Activated CD8-positive, alpha-beta T cell treated with anti-CD3 and anti-CD28 coated beads for 36 hours (primary cell): ENCODE results near the gene FAM114A2. TPM values are rescaled to one million over a fixed set of nuclear protein-coding genes. Genes with fewer than 3 reads are reported as not detected.

ENCODE experiments used
- ATAC-seq: fragments of 200-7000 bp; cut with Tn5 transposase; one replicate; pipeline ENCODE4 v1.10.0; 2021; ENCODE audit warnings: mild to moderate bottlenecking, moderate library complexity
- CTCF ChIA-PET: fragments of 350-600 bp; sonication (Branson Sonifier 250); formaldehyde crosslinking; loops from one replicate; lab custom pipeline; 2021; ENCODE audit warnings: antibody characterized with exemption; lab: Charles Lee
- POLR2A ChIA-PET: fragments of 350-600 bp; sonication (Branson Sonifier 250); formaldehyde crosslinking; loops from one replicate; lab custom pipeline; 2021; ENCODE audit warnings: antibody characterized with exemption; lab: Charles Lee
- DNase-seq: peaks from one replicate; pipeline ENCODE4 v3.0.0-alpha.2; 2020
- H3K27ac Mint-ChIP-seq: one replicate; pipeline ENCODE4 v1.8.0; 2021; ENCODE audit warnings: mild to moderate bottlenecking, mixed read lengths
- H3K27me3 Mint-ChIP-seq: one replicate; pipeline ENCODE4 v1.8.0; 2021; ENCODE audit warnings: mixed read lengths
- H3K36me3 Mint-ChIP-seq: one replicate; pipeline ENCODE4 v1.8.0; 2021; ENCODE audit warnings: low read depth, mixed read lengths
- H3K4me1 Mint-ChIP-seq: one replicate; pipeline ENCODE4 v1.8.0; 2021; ENCODE audit warnings: low read depth, mixed read lengths
- H3K4me3 Mint-ChIP-seq: one replicate; pipeline ENCODE4 v1.8.0; 2021; ENCODE audit warnings: mild to moderate bottlenecking, moderate library complexity, mixed read lengths
- H3K9me3 Mint-ChIP-seq: one replicate; pipeline ENCODE4 v1.8.0; 2021; ENCODE audit warnings: mixed read lengths
- CTCF ChIP-seq: fragments of 200-600 bp; IDR thresholded peaks from one replicate; pipeline ENCODE4 v1.8.0; 2022; ENCODE audit warnings: antibody characterized with exemption, mild to moderate bottlenecking
- intact Hi-C: fragments of 100-400 bp; cut with micrococcal nuclease; formaldehyde crosslinking; loops from one replicate; pipeline ENCODE4 v1.10.0; 2022
- total RNA-seq, 2 experiments: library from RNA; stranded (reverse); gene quantifications; one replicate each; pipeline ENCODE4 v1.2.3, GENCODE V29; 2021

The FAM114A2 gene
- total RNA-seq, 2 experiments from 2014 or later = 25.6 to 26.9 TPM

GRCh38 chr5:154084062-154084639 is 45.4 kb upstream of the FAM114A2 start:
- no peak for DNase-seq
- H3K36me3 Mint-ChIP-seq = no peaks in the 10 kb centered on the region
- ATAC-seq = no peak
- H3K27ac Mint-ChIP-seq = no peak overlapping the region
- CTCF ChIA-PET = no interaction called here
- no peaks in the 10 kb centered on the region for H3K9me3 Mint-ChIP-seq
- TF ChIP-seq CTCF = no peak
- POLR2A ChIA-PET = no interaction called here
- peaks cover 3% of the 10 kb centered on the region for H3K27me3 Mint-ChIP-seq
- intact Hi-C loops = no loop called here
- H3K4me3 Mint-ChIP-seq = no peak overlapping the region
- no peaks in the 10 kb centered on the region for H3K4me1 Mint-ChIP-seq

GRCh38 chr5:154081246-154081645 is 42.5 kb upstream of the FAM114A2 start:
- no peaks in the 10 kb centered on the region for H3K27me3 Mint-ChIP-seq
- ChIA-PET CTCF (interaction anchor here (2.9 kb wide), 1 partner anchor 9 kb away, joined by 10 read pairs; no protein-coding TSS in a partner anchor), POLR2A (no interaction called here)
- no peaks in the 10 kb centered on the region for H3K9me3 Mint-ChIP-seq
- H3K27ac Mint-ChIP-seq = no peak overlapping the region
- intact Hi-C loops = no loop called here
- H3K36me3 Mint-ChIP-seq = no peaks in the 10 kb centered on the region
- no peak for TF ChIP-seq CTCF
- no peak overlapping the region for H3K4me3 Mint-ChIP-seq
- peaks cover under 1% of the 10 kb centered on the region for H3K4me1 Mint-ChIP-seq
- ATAC-seq (no peak), DNase-seq (no peak)

- ATAC-seq = no peak
- intact Hi-C loops = no loop called here
- H3K36me3 Mint-ChIP-seq = no peaks in the 10 kb centered on the region
- no peak overlapping the region for H3K27ac Mint-ChIP-seq
- TF ChIP-seq CTCF = no peak
- H3K9me3 Mint-ChIP-seq = no peaks in the 10 kb centered on the region
- no peak overlapping the region for H3K4me3 Mint-ChIP-seq
- ChIA-PET CTCF (interaction anchor here (0.8 to 4.7 kb wide), 3 partner anchors 102 to 326 kb away, joined by 3 to 31 read pairs (median 3); no protein-coding TSS in a partner anchor), POLR2A (no interaction called here)
- H3K4me1 Mint-ChIP-seq = peaks cover 7% of the 10 kb centered on the region
- DNase-seq = no peak
- no peaks in the 10 kb centered on the region for H3K27me3 Mint-ChIP-seq
These were observed 39.6 kb upstream of the FAM114A2 start for GRCh38 chr5:154078272-154078671.

GRCh38 chr5:154077696-154078095 is 39.0 kb upstream of the FAM114A2 start:
- intact Hi-C loops = no loop called here
- Mint-ChIP-seq H3K36me3 (no peaks in the 10 kb centered on the region), H3K27me3 (no peaks in the 10 kb centered on the region), H3K27ac (no peak overlapping the region), H3K9me3 (no peaks in the 10 kb centered on the region), H3K4me3 (no peak overlapping the region), H3K4me1 (peaks cover 7% of the 10 kb centered on the region)
- POLR2A ChIA-PET = no interaction called here
- CTCF ChIA-PET = interaction anchor here (0.9 to 4.7 kb wide), 3 partner anchors 19 to 327 kb away, joined by 3 to 31 read pairs (median 3); no protein-coding TSS in a partner anchor
- ATAC-seq (no peak), DNase-seq (no peak)
- no peak for TF ChIP-seq CTCF

GRCh38 chr5:154076240-154076922 is 37.7 kb upstream of the FAM114A2 start:
- no peak for TF ChIP-seq CTCF
- no peak for DNase-seq
- intact Hi-C loops = no loop called here
- Mint-ChIP-seq H3K9me3 (no peaks in the 10 kb centered on the region), H3K27me3 (peaks cover 2% of the 10 kb centered on the region), H3K4me1 (peaks cover 17% of the 10 kb centered on the region), H3K4me3 (no peak overlapping the region), H3K36me3 (no peaks in the 10 kb centered on the region), H3K27ac (peak overlapping the region; percentile 58)
- ChIA-PET CTCF (interaction anchor here (1.5 to 6.4 kb wide), 3 partner anchors 18 to 328 kb away, joined by 3 to 161 read pairs (median 31); partner anchors contain the start of gene GALNT10), POLR2A (no interaction called here)
- ATAC-seq = no peak
